ENCODE results near the gene ANGPTL2.

Gene ANGPTL2

GRCh38 chr9:127130661-127131538 is 8.5 kb upstream of the ANGPTL2 start:
- no peak for TF ChIP-seq CTCF (IDR thresholded peaks at IDR 0.05)

- no peak for TF ChIP-seq CTCF (IDR thresholded peaks at IDR 0.05)
Observed at GRCh38 chr9:127130235-127130634, 7.8 kb upstream of the ANGPTL2 start.

- no peak for TF ChIP-seq CTCF (IDR thresholded peaks at IDR 0.05)
Observed at GRCh38 chr9:127129718-127130085, 7.3 kb upstream of the ANGPTL2 start.

- TF ChIP-seq CTCF (IDR thresholded peaks at IDR 0.05): no peak
Observed at GRCh38 chr9:127129073-127129717, 6.8 kb upstream of the ANGPTL2 start.

- TF ChIP-seq CTCF (IDR thresholded peaks at IDR 0.05): no peak
Observed at GRCh38 chr9:127128341-127129072, 6.1 kb upstream of the ANGPTL2 start.

- TF ChIP-seq CTCF (IDR thresholded peaks at IDR 0.05): no peak
Observed at GRCh38 chr9:127126971-127127370, 4.5 kb upstream of the ANGPTL2 start.

- TF ChIP-seq CTCF (IDR thresholded peaks at IDR 0.05): no peak
Observed at GRCh38 chr9:127124792-127125191, 2.4 kb upstream of the ANGPTL2 start.
